HEK293 (cell line): ENCODE data around the gene SORBS2.

Experiments used
- CTCF ChIA-PET: fragments of 350-600 bp; formaldehyde crosslinking; extraction: SDS; loops from one replicate; lab custom pipeline; 2021; ENCODE audit warnings: antibody characterized with exemption; lab: Yijun Ruan, JAX
- POLR2A ChIA-PET: fragments of 300-600 bp; formaldehyde crosslinking; extraction: SDS; loops from one replicate; lab custom pipeline; 2020; ENCODE audit warnings: antibody characterized with exemption, inconsistent platforms; lab: Yijun Ruan, JAX
- H3K27ac ChIP-seq: fragments of 200-500 bp; sonication (Bioruptor generic); 2 replicates; pipeline ENCODE4 v1.5.1; 2014; ENCODE audit warnings: low read depth, low read length, control low read depth, inconsistent platforms; ENCODE audit errors: extremely low read depth
- H3K36me3 ChIP-seq, 2 experiments: fragments of 200-500 bp in 1 of 2; sonication (Bioruptor generic) in 1 of 2; 1 replicate in 1 of 2; 2 replicates in 1 of 2; pipeline ENCODE4 v1.5.1; 2014 to 2017; ENCODE audit warnings: inconsistent platforms in 2 of 2, low read length in 2 of 2; ENCODE audit not compliant: control insufficient read depth in 2 of 2, insufficient read depth in 1 of 2
- H3K4me1 ChIP-seq: fragments of 200-500 bp; sonication (Bioruptor generic); 2 replicates; pipeline ENCODE4 v1.5.1; 2014; ENCODE audit warnings: mild to moderate bottlenecking, low read length, inconsistent platforms; ENCODE audit not compliant: control insufficient read depth, insufficient read depth
- H3K4me3 ChIP-seq: 2 replicates; pipeline ENCODE4 v1.5.1; 2011; ENCODE audit warnings: low read depth, mild to moderate bottlenecking, control low read depth, low read length, moderate library complexity
- H3K9me3 ChIP-seq: fragments of 200-500 bp; sonication (Bioruptor generic); 2 replicates; pipeline ENCODE4 v1.5.1; 2014; ENCODE audit warnings: low read depth, low read length, inconsistent platforms; ENCODE audit not compliant: control insufficient read depth, insufficient read depth
- GLI2 ChIP-seq: fragments of 450-650 bp; formaldehyde crosslinking; IDR thresholded peaks from 2 replicates; pipeline ENCODE4; 2017; ENCODE audit warnings: missing biosample characterization, missing genetic modification characterization, low read depth, borderline replicate concordance
- GLIS1 ChIP-seq: fragments of 450-650 bp; formaldehyde crosslinking; IDR thresholded peaks from 2 replicates; pipeline ENCODE4 v1.5.1; 2016; ENCODE audit warnings: missing biosample characterization, missing genetic modification characterization
- HOXD13 ChIP-seq: sonication (generic); formaldehyde crosslinking; IDR thresholded peaks from 2 replicates; pipeline ENCODE4 v1.8.0; 2022; ENCODE audit warnings: missing genetic modification reagents, borderline replicate concordance
- KLF1 ChIP-seq: fragments of 450-650 bp; formaldehyde crosslinking; IDR thresholded peaks from 2 replicates; pipeline ENCODE4 v1.5.1; 2016; ENCODE audit warnings: missing biosample characterization, missing genetic modification characterization
- KLF8 ChIP-seq: fragments of 450-650 bp; formaldehyde crosslinking; IDR thresholded peaks from 2 replicates; pipeline ENCODE4 v1.5.1; 2016; ENCODE audit warnings: missing biosample characterization, missing genetic modification characterization
- ZBTB26 ChIP-seq: fragments of 450-650 bp; formaldehyde crosslinking; optimal IDR thresholded peaks from 2 replicates; pipeline ENCODE3; 2016; ENCODE audit warnings: missing biosample characterization, mild to moderate bottlenecking, missing genetic modification characterization
- ZNF138 ChIP-seq: fragments of 450-650 bp; formaldehyde crosslinking; IDR thresholded peaks from 2 replicates; pipeline ENCODE4 v1.5.1; 2016; ENCODE audit warnings: missing biosample characterization, missing genetic modification characterization, borderline replicate concordance
- ZNF19 ChIP-seq: fragments of 450-650 bp; formaldehyde crosslinking; IDR thresholded peaks from 2 replicates; pipeline ENCODE4; 2016; ENCODE audit warnings: missing biosample characterization, missing genetic modification characterization, low read depth
- ZNF221 ChIP-seq: fragments of 450-650 bp; formaldehyde crosslinking; IDR thresholded peaks from 2 replicates; pipeline ENCODE4 v1.5.1; 2017; ENCODE audit warnings: missing biosample characterization, missing genetic modification characterization, borderline replicate concordance
- ZNF26 ChIP-seq: fragments of 450-650 bp; formaldehyde crosslinking; IDR thresholded peaks from 2 replicates; pipeline ENCODE4 v1.5.1; 2016; ENCODE audit warnings: missing biosample characterization, missing genetic modification characterization
- ZNF280D ChIP-seq: fragments of 450-650 bp; formaldehyde crosslinking; IDR thresholded peaks from 2 replicates; pipeline ENCODE4 v1.5.1; 2016; ENCODE audit warnings: missing biosample characterization, missing genetic modification characterization
- ZNF350 ChIP-seq: fragments of 450-650 bp; formaldehyde crosslinking; IDR thresholded peaks from 2 replicates; pipeline ENCODE4 v1.5.0; 2017; ENCODE audit warnings: missing biosample characterization, mild to moderate bottlenecking, missing genetic modification characterization
- ZNF423 ChIP-seq: fragments of 450-650 bp; formaldehyde crosslinking; IDR thresholded peaks from 2 replicates; pipeline ENCODE4 v1.5.1; 2016; ENCODE audit warnings: missing biosample characterization, missing genetic modification characterization
- ZNF510 ChIP-seq: fragments of 450-650 bp; formaldehyde crosslinking; IDR thresholded peaks from 2 replicates; pipeline ENCODE4 v1.5.1; 2018; ENCODE audit warnings: mild to moderate bottlenecking, missing genetic modification characterization, missing biosample characterization; ENCODE audit not compliant: insufficient replicate concordance
- ZNF585B ChIP-seq: fragments of 450-650 bp; formaldehyde crosslinking; IDR thresholded peaks from 2 replicates; pipeline ENCODE4 v1.5.1; 2016; ENCODE audit warnings: missing biosample characterization, missing genetic modification characterization
- ZNF623 ChIP-seq: fragments of 450-650 bp; formaldehyde crosslinking; IDR thresholded peaks from 2 replicates; pipeline ENCODE4 v1.5.1; 2016; ENCODE audit warnings: missing biosample characterization, missing genetic modification characterization
- ZNF837 ChIP-seq: fragments of 450-650 bp; formaldehyde crosslinking; IDR thresholded peaks from 2 replicates; pipeline ENCODE4 v1.5.1; 2016; ENCODE audit warnings: missing biosample characterization, missing genetic modification characterization
- TF ChIP-seq, protein P1 (sequence below): fragments of 450-650 bp; formaldehyde crosslinking; IDR thresholded peaks from 2 replicates; pipeline ENCODE4 v1.5.1; 2016; ENCODE audit warnings: missing biosample characterization, missing genetic modification characterization
- TF ChIP-seq, protein P2 (sequence below): fragments of 450-650 bp; formaldehyde crosslinking; IDR thresholded peaks from 2 replicates; pipeline ENCODE4 v1.5.1; 2016; ENCODE audit warnings: missing biosample characterization, missing genetic modification characterization

The SORBS2 gene

DNA sequence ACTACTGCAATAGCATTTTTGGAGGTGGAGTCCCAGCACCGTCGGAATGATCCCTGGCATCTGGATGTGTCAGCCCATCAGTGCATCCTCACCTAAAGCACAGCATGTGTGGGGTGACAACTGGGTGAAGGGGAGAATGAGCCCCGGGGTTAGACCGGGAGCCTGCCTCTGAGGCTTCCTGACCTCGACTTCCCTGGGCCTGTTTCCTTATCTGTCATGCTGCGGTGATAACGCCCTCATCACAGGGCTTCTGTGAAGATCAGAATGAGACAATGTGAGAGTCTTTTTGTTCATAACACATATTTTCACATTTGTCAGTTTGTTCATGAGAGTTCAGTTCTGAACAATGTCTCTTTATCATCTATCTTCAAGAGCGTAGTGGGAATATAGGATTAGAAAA lies 245.6 kb downstream of the SORBS2 start (continued):
- no peak for TF ChIP-seq ZNF623
- no peak for TF ChIP-seq HOXD13 (CRISPR knock-in tag)
- no peak for TF ChIP-seq ZBTB26 (tag by site-specific recombination)
- TF ChIP-seq ZNF138 (tag by site-specific recombination): no peak
- no peak for TF ChIP-seq ZNF423
- no peak for TF ChIP-seq ZNF350 (tag by site-specific recombination)
- no peak for TF ChIP-seq GLIS1 (tag by site-specific recombination)
- no peak for TF ChIP-seq ZNF585B (tag by site-specific recombination)
- no peak for TF ChIP-seq ZNF837 (tag by site-specific recombination)

- Histone ChIP-seq H3K9me3 (no peaks in the 10 kb centered on the region), H3K36me3 (no peaks in the 10 kb centered on the region), H3K4me1 (no peaks in the 10 kb centered on the region), H3K27ac (no peak overlapping the region), H3K4me3 (no peak overlapping the region)
- no peak for TF ChIP-seq ZNF221
- ChIA-PET CTCF (interaction anchor here (0.7 kb wide), 1 partner anchor 379 kb away, joined by 5 read pairs; no protein-coding TSS in a partner anchor), POLR2A (no interaction called here)
Observed at GRCh38 chr4:185565696-185566095, 246.3 kb downstream of the SORBS2 start.

DNA sequence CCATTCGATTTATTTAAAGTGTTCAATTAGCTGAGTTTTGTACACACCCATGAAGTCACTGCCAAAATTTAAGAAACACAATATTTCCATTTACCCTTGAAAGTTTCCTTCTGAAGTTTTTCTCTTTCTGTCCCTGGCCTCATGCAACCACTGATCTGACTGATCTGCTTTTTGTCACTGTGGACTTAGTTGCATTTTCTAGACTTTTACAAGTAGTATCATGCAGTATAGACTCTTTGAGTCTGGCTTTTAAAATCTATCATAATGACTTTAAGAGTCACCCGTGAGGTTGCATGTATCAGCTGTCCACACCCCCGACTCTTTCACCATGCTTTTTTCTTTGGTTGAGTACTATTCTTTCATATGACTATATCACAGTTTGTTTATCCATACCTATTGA lies 247.6 kb downstream of the SORBS2 start:
- Histone ChIP-seq H3K4me3 (no peak overlapping the region), H3K9me3 (no peaks in the 10 kb centered on the region), H3K27ac (no peak overlapping the region), H3K36me3 (no peaks in the 10 kb centered on the region), H3K4me1 (no peaks in the 10 kb centered on the region)
- ChIA-PET CTCF (no interaction called here), POLR2A (no interaction called here)
- TF ChIP-seq ZNF510 (tag by site-specific recombination) (no peak), ZNF280D (tag by site-specific recombination) (no peak), KLF8 (tag by site-specific recombination) (no peak), ZNF26 (tag by site-specific recombination) (no peak), KLF1 (no peak), GLI2 (tag by site-specific recombination) (no peak), ZNF19 (no peak)
- TF ChIP-seq, protein P1, sequence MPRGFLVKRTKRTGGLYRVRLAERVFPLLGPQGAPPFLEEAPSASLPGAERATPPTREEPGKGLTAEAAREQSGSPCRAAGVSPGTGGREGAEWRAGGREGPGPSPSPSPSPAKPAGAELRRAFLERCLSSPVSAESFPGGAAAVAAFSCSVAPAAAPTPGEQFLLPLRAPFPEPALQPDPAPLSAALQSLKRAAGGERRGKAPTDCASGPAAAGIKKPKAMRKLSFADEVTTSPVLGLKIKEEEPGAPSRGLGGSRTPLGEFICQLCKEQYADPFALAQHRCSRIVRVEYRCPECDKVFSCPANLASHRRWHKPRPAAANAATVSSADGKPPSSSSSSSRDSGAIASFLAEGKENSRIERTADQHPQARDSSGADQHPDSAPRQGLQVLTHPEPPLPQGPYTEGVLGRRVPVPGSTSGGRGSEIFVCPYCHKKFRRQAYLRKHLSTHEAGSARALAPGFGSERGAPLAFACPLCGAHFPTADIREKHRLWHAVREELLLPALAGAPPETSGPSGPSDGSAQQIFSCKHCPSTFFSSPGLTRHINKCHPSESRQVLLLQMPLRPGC (tag by site-specific recombination): no peak
- TF ChIP-seq, protein P2, sequence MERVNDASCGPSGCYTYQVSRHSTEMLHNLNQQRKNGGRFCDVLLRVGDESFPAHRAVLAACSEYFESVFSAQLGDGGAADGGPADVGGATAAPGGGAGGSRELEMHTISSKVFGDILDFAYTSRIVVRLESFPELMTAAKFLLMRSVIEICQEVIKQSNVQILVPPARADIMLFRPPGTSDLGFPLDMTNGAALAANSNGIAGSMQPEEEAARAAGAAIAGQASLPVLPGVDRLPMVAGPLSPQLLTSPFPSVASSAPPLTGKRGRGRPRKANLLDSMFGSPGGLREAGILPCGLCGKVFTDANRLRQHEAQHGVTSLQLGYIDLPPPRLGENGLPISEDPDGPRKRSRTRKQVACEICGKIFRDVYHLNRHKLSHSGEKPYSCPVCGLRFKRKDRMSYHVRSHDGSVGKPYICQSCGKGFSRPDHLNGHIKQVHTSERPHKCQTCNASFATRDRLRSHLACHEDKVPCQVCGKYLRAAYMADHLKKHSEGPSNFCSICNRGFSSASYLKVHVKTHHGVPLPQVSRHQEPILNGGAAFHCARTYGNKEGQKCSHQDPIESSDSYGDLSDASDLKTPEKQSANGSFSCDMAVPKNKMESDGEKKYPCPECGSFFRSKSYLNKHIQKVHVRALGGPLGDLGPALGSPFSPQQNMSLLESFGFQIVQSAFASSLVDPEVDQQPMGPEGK: no peak
